H1 (cell line): Measurements from ENCODE around the gene SCPEP1. TPM values are rescaled to one million over a fixed set of nuclear protein-coding genes. Genes with fewer than 3 reads are reported as not detected.

Experiments
- CTCF ChIA-PET: fragments of 300-600 bp; sonication (Branson Sonifier 250); formaldehyde crosslinking; loops from one replicate; lab custom pipeline; 2021; ENCODE audit not compliant: partially characterized antibody; lab: Charles Lee
- POLR2A ChIA-PET: fragments of 300-600 bp; sonication (Branson Sonifier 250); formaldehyde crosslinking; loops from one replicate; lab custom pipeline; 2021; ENCODE audit warnings: inconsistent platforms; ENCODE audit not compliant: partially characterized antibody; lab: Charles Lee
- DNase-seq, 2 experiments: peaks; one replicate each; pipeline versions ENCODE4 v3.0.0 to v3.0.0-alpha.2; 2010 to 2022; ENCODE audit warnings: low spot score in 2 of 2, low read depth in 1 of 2, mixed read lengths in 1 of 2
- FAIRE-seq: peaks from 2 replicates; lab custom pipeline; 2011; peaks lifted over from hg19 to GRCh38; lab: Jason Lieb, UNC
- H2AFZ ChIP-seq: 2 replicates; pipeline ENCODE4 v1.8.1; 2012; ENCODE audit warnings: low read length, inconsistent platforms
- H2AK5ac ChIP-seq: 2 replicates; pipeline ENCODE4 v1.6.1; 2013; ENCODE audit warnings: low read depth, low read length
- H2BK120ac ChIP-seq: replicated peaks from 2 replicates; pipeline ENCODE3; 2013; ENCODE audit warnings: low read depth, low read length, inconsistent platforms
- H2BK12ac ChIP-seq: 2 replicates; pipeline ENCODE4 v1.6.1; 2013; ENCODE audit warnings: low read depth, low read length
- H2BK15ac ChIP-seq: 2 replicates; pipeline ENCODE4 v1.6.1; 2013; ENCODE audit warnings: low read length
- H2BK20ac ChIP-seq: 2 replicates; pipeline ENCODE4 v1.6.1; 2013; ENCODE audit warnings: low read length
- H2BK5ac ChIP-seq: 2 replicates; pipeline ENCODE4 v1.6.1; 2013; ENCODE audit warnings: low read depth, low read length
- H3K14ac ChIP-seq: 2 replicates; pipeline ENCODE4 v1.6.1; 2013; ENCODE audit warnings: inconsistent platforms; ENCODE audit not compliant: insufficient read length
- H3K18ac ChIP-seq: 2 replicates; pipeline ENCODE4 v1.6.1; 2013; ENCODE audit warnings: low read length; ENCODE audit errors: extremely low read depth
- H3K23ac ChIP-seq: 2 replicates; pipeline ENCODE4 v1.6.1; 2013; ENCODE audit warnings: inconsistent platforms; ENCODE audit not compliant: insufficient read length
- H3K23me2 ChIP-seq: 2 replicates; pipeline ENCODE4 v1.6.1; 2013; ENCODE audit warnings: low read depth, low read length
- H3K27ac ChIP-seq: 2 replicates; pipeline ENCODE4 v1.6.1; 2011; ENCODE audit warnings: low read depth, low read length, inconsistent platforms
- H3K27me3 ChIP-seq, 4 experiments: replicated peaks in 1 of 4; 1 replicate in 1 of 4; 2 replicates in 3 of 4; pipeline versions ENCODE4 v1.6.1 to v1.8.1; 2011 to 2013; ENCODE audit warnings: low read length in 3 of 4, mild to moderate bottlenecking in 3 of 4, inconsistent platforms in 2 of 4, mixed read lengths in 2 of 4, moderate library complexity in 1 of 4; ENCODE audit not compliant: control insufficient read depth in 3 of 4, insufficient read depth in 3 of 4; ENCODE audit errors: extremely low read depth in 1 of 4
- H3K36me3 ChIP-seq, 4 experiments: 2 replicates each; pipeline versions ENCODE4 v1.6.1 to v1.8.1; 2011 to 2013; ENCODE audit warnings: mild to moderate bottlenecking in 4 of 4, low read length in 3 of 4, moderate library complexity in 2 of 4, control low read depth in 1 of 4, inconsistent platforms in 1 of 4; ENCODE audit not compliant: insufficient read depth in 4 of 4, control insufficient read depth in 2 of 4
- H3K4ac ChIP-seq: replicated peaks from 2 replicates; pipeline ENCODE3; 2013; ENCODE audit warnings: low read length, low read depth, mixed read lengths, inconsistent platforms; ENCODE audit not compliant: insufficient read length
- H3K4me1 ChIP-seq, 4 experiments: replicated peaks in 1 of 4; 1 replicate in 1 of 4; 2 replicates in 3 of 4; pipeline versions ENCODE4 v1.6.1 to v1.8.1; 2011 to 2013; ENCODE audit warnings: low read length in 3 of 4, inconsistent platforms in 2 of 4, mixed read lengths in 1 of 4; ENCODE audit not compliant: insufficient read depth in 4 of 4, control insufficient read depth in 3 of 4
- H3K4me2 ChIP-seq, 2 experiments: 2 replicates each; pipeline versions ENCODE4 v1.6.1 to v1.8.1; 2011 to 2013; ENCODE audit warnings: low read depth in 2 of 2, low read length in 2 of 2, control low read depth in 1 of 2, inconsistent platforms in 1 of 2, mild to moderate bottlenecking in 1 of 2; ENCODE audit not compliant: insufficient read depth in 1 of 2
- H3K4me3 ChIP-seq, 4 experiments: fragments of 200-600, 300-600 bp in 1 of 4; sonication (generic), shearing (Covaris generic), sonication (Bioruptor Twin) in 1 of 4; 2 replicates each; pipeline versions ENCODE4 v1.5.1 to v1.8.1; 2011 to 2016; ENCODE audit warnings: low read length in 4 of 4, low read depth in 3 of 4, control low read depth in 2 of 4, inconsistent platforms in 2 of 4, mild to moderate bottlenecking in 2 of 4, mixed read lengths in 1 of 4, moderate library complexity in 1 of 4; ENCODE audit not compliant: insufficient read depth in 2 of 4; ENCODE audit errors: extremely low read depth in 1 of 4
- H3K56ac ChIP-seq: replicated peaks from 2 replicates; pipeline ENCODE3; 2013; ENCODE audit warnings: low read depth, mild to moderate bottlenecking, mixed read lengths, low read length, inconsistent platforms; ENCODE audit not compliant: insufficient read length
- H3K79me1 ChIP-seq: 2 replicates; pipeline ENCODE4 v1.6.1; 2013; ENCODE audit warnings: low read depth, low read length, control low read depth
- H3K79me2 ChIP-seq, 2 experiments: 2 replicates each; pipeline versions ENCODE4 v1.6.1 to v1.8.1; 2012 to 2013; ENCODE audit warnings: low read length in 2 of 2, mild to moderate bottlenecking in 2 of 2, inconsistent platforms in 1 of 2; ENCODE audit not compliant: insufficient read depth in 2 of 2, control insufficient read depth in 1 of 2
- H3K9ac ChIP-seq, 4 experiments: replicated peaks in 1 of 4; 1 replicate in 1 of 4; 2 replicates in 3 of 4; pipeline versions ENCODE4 v1.6.1 to v1.8.1; 2011 to 2013; ENCODE audit warnings: low read depth in 3 of 4, low read length in 3 of 4, control low read depth in 2 of 4, mild to moderate bottlenecking in 2 of 4, moderate library complexity in 2 of 4, inconsistent platforms in 1 of 4; ENCODE audit errors: extremely low read depth in 1 of 4
- H3K9me3 ChIP-seq, 2 experiments: 2 replicates each; pipeline versions ENCODE4 v1.6.1 to v1.8.1; 2012 to 2013; ENCODE audit warnings: mild to moderate bottlenecking in 2 of 2, moderate library complexity in 2 of 2, control low read depth in 1 of 2, inconsistent platforms in 1 of 2, low read depth in 1 of 2, low read length in 1 of 2, mixed read lengths in 1 of 2; ENCODE audit not compliant: insufficient read depth in 2 of 2
- H4K20me1 ChIP-seq, 2 experiments: replicated peaks in 1 of 2; 2 replicates each; pipeline versions ENCODE3 to v1.8.1; 2011 to 2013; ENCODE audit warnings: inconsistent platforms in 2 of 2, low read length in 2 of 2, mild to moderate bottlenecking in 1 of 2; ENCODE audit not compliant: insufficient read depth in 2 of 2, control insufficient read depth in 1 of 2
- H4K5ac ChIP-seq: 2 replicates; pipeline ENCODE4 v1.6.1; 2013; ENCODE audit warnings: low read length, low read depth, mixed read lengths, inconsistent platforms; ENCODE audit not compliant: insufficient read length
- H4K8ac ChIP-seq: 2 replicates; pipeline ENCODE4 v1.8.0; 2013; ENCODE audit warnings: mild to moderate bottlenecking, moderate library complexity, low read length, inconsistent platforms; ENCODE audit not compliant: insufficient read depth; ENCODE audit errors: extremely low read depth
- H4K91ac ChIP-seq: replicated peaks from 2 replicates; pipeline ENCODE3; 2013; ENCODE audit warnings: low read length, mixed read lengths, inconsistent platforms; ENCODE audit not compliant: insufficient read length
- ATF3 ChIP-seq: IDR thresholded peaks from 2 replicates; pipeline ENCODE4 v1.6.1; 2011; ENCODE audit warnings: low read depth, mild to moderate bottlenecking, low read length; ENCODE audit not compliant: insufficient read depth
- FOSL1 ChIP-seq: IDR thresholded peaks from 2 replicates; pipeline ENCODE4 v1.6.1; 2011; ENCODE audit warnings: mild to moderate bottlenecking, low read depth, low read length, moderate library complexity; ENCODE audit not compliant: insufficient read depth
- KDM1A ChIP-seq: fragments of 200-600, 300-600 bp; sonication (generic); IDR thresholded peaks from 2 replicates; pipeline ENCODE4 v1.7.1; 2016; ENCODE audit warnings: mild to moderate bottlenecking, low read length, borderline replicate concordance
- SIN3A ChIP-seq, 2 experiments: IDR thresholded peaks in 1 of 2; conservative IDR thresholded peaks in 1 of 2; 2 replicates each; pipeline ENCODE4 v1.6.1; 2011 to 2012; ENCODE audit warnings: low read length in 2 of 2, improper control_type of control experiment in 1 of 2, low read depth in 1 of 2, mild to moderate bottlenecking in 1 of 2
- TAF1 ChIP-seq: IDR thresholded peaks from 2 replicates; pipeline ENCODE4 v1.6.1; 2011; ENCODE audit warnings: mild to moderate bottlenecking, low read depth, low read length
- WGBS, 2 experiments: shearing (Covaris generic) in 1 of 2; methylation state at CpG; one replicate each; pipeline versions ENCODE4 v1.1.6 to v1.1.7; 2013 to 2015; ENCODE audit warnings: low lambda C conversion rate in 2 of 2, mixed read lengths in 2 of 2, inconsistent platforms in 1 of 2, low coverage in 1 of 2, missing lambda C conversion rate in 1 of 2; ENCODE audit not compliant: insufficient replicate concordance in 2 of 2, insufficient coverage in 1 of 2, insufficient read length in 1 of 2; ENCODE audit errors: extremely low coverage in 1 of 2, missing lambda C conversion rate in 1 of 2; 5-methylcytosine and 5-hydroxymethylcytosine counted together
- polyA plus RNA-seq, 7 experiments: library from polyadenylated mRNA; depleted of rRNA in 3 of 7; stranded (reverse) in 5 of 7; unstranded in 2 of 7; fragments of >200 nt in 5 of 7; fragments of 200-250 nt in 2 of 7; gene quantifications; 1 replicate in 5 of 7; 2 replicates in 1 of 7; 4 replicates in 1 of 7; pipeline versions ENCODE4 v1.2.1 to v1.2.3, GENCODE V29; 2011 to 2013; ENCODE audit warnings: missing spikeins in 2 of 7, mixed read lengths in 2 of 7
- total RNA-seq: library from RNA; stranded (reverse); fragmentation: NEBNext Ultra II Directional; extraction: Animal tissue kit (Norgen Biotek cat#: 25700); gene quantifications from 2 replicates; pipeline ENCODE4 v1.2.1, GENCODE V29; 2021

Gene SCPEP1
- total and polyA plus RNA-seq, 2 of the 8 experiments (the other 6 are each of a cell fraction or from before 2014, with no cell fraction given) = 30.7 to 52.6 TPM

GRCh38 chr17:56979091-56979480, 1.2 kb downstream of the SCPEP1 start:
- no peak overlapping the region for H4K5ac ChIP-seq
- no peak overlapping the region for H3K4ac ChIP-seq
- H3K36me3 ChIP-seq = peaks cover 0 to 2% (median 0%) of the 10 kb centered on the region in 4 experiments; a peak in 4 of 8 replicates
- H2AK5ac ChIP-seq = no peak overlapping the region
- H4K20me1 ChIP-seq = no peaks in the 10 kb centered on the region
- peak overlapping the region; percentile 80 to 91 for H3K4me2 ChIP-seq
- no peak overlapping the region for H2BK120ac ChIP-seq
- TF ChIP-seq ATF3 (no peak), KDM1A (peak; percentile 54; the same call in 1 of the 2 replicates), FOSL1 (no peak), SIN3A (conservative IDR thresholded peaks at IDR 0.05 in 1 of 2, IDR thresholded peaks at IDR 0.05 in 1 of 2; ENCODE audit: low read depth in 1 of 2, low read length in 2 of 2) (0 out of 4 replicates have a peak, but pooled peaks of 1 of the 2 experiments have one; percentile 22), TAF1 (no peak)
- H3K79me1 ChIP-seq = peaks cover 3% of the 10 kb centered on the region; the same call in 1 of the 2 replicates
- no peak overlapping the region for H4K8ac ChIP-seq
- ChIA-PET CTCF (interaction anchor here (1.2 to 3.6 kb wide), 5 partner anchors 11 to 663 kb away, joined by 3 to 13 read pairs (median 5); no protein-coding TSS in a partner anchor), POLR2A (interaction anchor here (0.7 to 1.3 kb wide), 5 partner anchors 9 to 105 kb away, joined by 3 to 4 read pairs (median 3); partner anchors contain the start of gene AKAP1)
- H3K9ac ChIP-seq = no peak overlapping the region
- H3K27ac ChIP-seq = no peak overlapping the region
- H3K9me3 ChIP-seq = no peaks in the 10 kb centered on the region
- peaks cover 0 to 12% (median under 1%) of the 10 kb centered on the region in 4 experiments; a peak in 4 of 7 replicates for H3K4me1 ChIP-seq
- H3K23me2 ChIP-seq = peaks cover 2% of the 10 kb centered on the region; the same call in 1 of the 2 replicates
- DNase-seq (no peak), FAIRE-seq (no peak)
- H2BK15ac ChIP-seq = no peak overlapping the region
- H3K14ac ChIP-seq = no peak overlapping the region
- H3K4me3 ChIP-seq = peak overlapping the region in 3 of 4 experiments; percentile 1 to 89 (median 69); a peak in 3 of 8 replicates
- H3K79me2 ChIP-seq = peaks cover 0 to 3% of the 10 kb centered on the region in 2 experiments; a peak in 1 of 4 replicates
- no peak overlapping the region for H2BK20ac ChIP-seq
- H2BK12ac ChIP-seq = no peak overlapping the region
- no peak overlapping the region for H2AFZ ChIP-seq
- no peak overlapping the region for H3K18ac ChIP-seq
- no peak overlapping the region for H4K91ac ChIP-seq
- no peak overlapping the region for H3K56ac ChIP-seq
- H2BK5ac ChIP-seq = no peak overlapping the region
- no peaks in the 10 kb centered on the region for H3K27me3 ChIP-seq
- 27% methylated on average over 3 of the region's 3 CpGs; no CpG with 5 or more reads in 1 of the 2 experiments for WGBS, 2 experiments
- H3K23ac ChIP-seq = no peak overlapping the region
